DND-41 (cell line): ENCODE data around the gene EXOC6.
A peak's percentile ranks its signal among the peaks of the same experiment; 100 is the strongest.

Experiments used
- ATAC-seq: fragments of 200-7000 bp; cut with Tn5 transposase; 3 replicates; pipeline ENCODE4 v1.9.1; 2021; ENCODE audit warnings: low read depth; ENCODE audit not compliant: insufficient read depth
- DNase-seq: peaks from one replicate; pipeline ENCODE4 v3.0.0-alpha.2; 2020
- H2AFZ ChIP-seq: 2 replicates; pipeline ENCODE4 v1.6.0; 2012; ENCODE audit warnings: low read depth, low read length
- H3K27ac ChIP-seq: 2 replicates; pipeline ENCODE4 v1.5.1; 2012; ENCODE audit warnings: low read length, inconsistent platforms
- H3K27me3 ChIP-seq: fragments of 200-600 bp; sonication (generic); 2 replicates; pipeline ENCODE4 v1.6.0; 2012; ENCODE audit warnings: low read length, mild to moderate bottlenecking, inconsistent platforms; ENCODE audit not compliant: insufficient read depth, poor library complexity
- H3K36me3 ChIP-seq: 2 replicates; pipeline ENCODE4 v1.5.1; 2012; ENCODE audit warnings: low read length, inconsistent platforms; ENCODE audit not compliant: insufficient read depth
- H3K4me1 ChIP-seq: 2 replicates; pipeline ENCODE4 v1.5.1; 2012; ENCODE audit warnings: mild to moderate bottlenecking, low read length; ENCODE audit not compliant: insufficient read depth
- H3K4me2 ChIP-seq: 2 replicates; pipeline ENCODE4 v1.6.0; 2012; ENCODE audit warnings: mild to moderate bottlenecking, moderate library complexity, low read length, inconsistent platforms; ENCODE audit not compliant: insufficient read depth
- H3K4me3 ChIP-seq, 2 experiments: fragments of 200-600 bp in 1 of 2; shearing (Covaris generic) in 1 of 2; 2 replicates each; pipeline ENCODE4 v1.5.1; 2012 to 2016; ENCODE audit warnings: inconsistent platforms in 2 of 2, low read length in 2 of 2, mild to moderate bottlenecking in 2 of 2, low read depth in 1 of 2, moderate library complexity in 1 of 2
- H3K79me2 ChIP-seq: 2 replicates; pipeline ENCODE4 v1.6.0; 2012; ENCODE audit warnings: low read length, inconsistent platforms; ENCODE audit not compliant: insufficient read depth
- H3K9ac ChIP-seq: 2 replicates; pipeline ENCODE4 v1.6.0; 2012; ENCODE audit warnings: low read depth, mild to moderate bottlenecking, inconsistent platforms, low read length, moderate library complexity
- H3K9me3 ChIP-seq: 2 replicates; pipeline ENCODE4 v1.5.1; 2012; ENCODE audit warnings: low read length, moderate library complexity, mild to moderate bottlenecking, inconsistent platforms; ENCODE audit not compliant: insufficient read depth, severe bottlenecking
- H4K20me1 ChIP-seq: 2 replicates; pipeline ENCODE4 v1.6.0; 2012; ENCODE audit warnings: low read length; ENCODE audit not compliant: insufficient read depth
- CTCF ChIP-seq: IDR thresholded peaks from 2 replicates; pipeline ENCODE4 v1.5.1; 2012; ENCODE audit warnings: borderline replicate concordance, low read length, moderate library complexity, mild to moderate bottlenecking; ENCODE audit not compliant: poor library complexity, severe bottlenecking; ENCODE audit errors: extremely low read depth
- EZH2 ChIP-seq: IDR thresholded peaks from 3 replicates; pipeline ENCODE4 v1.6.1; 2012; ENCODE audit warnings: borderline replicate concordance, low read depth, mild to moderate bottlenecking, moderate library complexity, low read length, inconsistent platforms; ENCODE audit not compliant: severe bottlenecking

EXOC6 gene

GRCh38 chr10:92957223-92958010 is 109.1 kb downstream of the EXOC6 start:
- H3K79me2 ChIP-seq: no peaks in the 10 kb centered on the region
- no peak for DNase-seq
- H3K9me3 ChIP-seq: no peaks in the 10 kb centered on the region
- H3K27me3 ChIP-seq: no peaks in the 10 kb centered on the region
- H3K36me3 ChIP-seq: peaks cover 13% of the 10 kb centered on the region; the same call in 1 of the 2 replicates
- H3K9ac ChIP-seq: no peak overlapping the region
- no peaks in the 10 kb centered on the region for H4K20me1 ChIP-seq
- no peak overlapping the region for H2AFZ ChIP-seq
- no peak for ATAC-seq
- H3K4me1 ChIP-seq: no peaks in the 10 kb centered on the region
- H3K4me2 ChIP-seq: no peak overlapping the region
- no peak overlapping the region for H3K4me3 ChIP-seq
- H3K27ac ChIP-seq: no peak overlapping the region
- TF ChIP-seq CTCF (no peak), EZH2 (no peak)

- Histone ChIP-seq H2AFZ (no peak overlapping the region), H3K27ac (no peak overlapping the region), H3K4me3 (no peak overlapping the region), H3K9ac (no peak overlapping the region), H3K4me1 (no peaks in the 10 kb centered on the region), H3K4me2 (no peak overlapping the region), H3K36me3 (0 out of 2 replicates have a peak, but pooled peaks cover 3% of the 10 kb centered on the region), H4K20me1 (no peaks in the 10 kb centered on the region), H3K9me3 (no peaks in the 10 kb centered on the region), H3K27me3 (no peaks in the 10 kb centered on the region), H3K79me2 (no peaks in the 10 kb centered on the region)
- TF ChIP-seq EZH2 (no peak), CTCF (no peak)
- DNase-seq (no peak), ATAC-seq (no peak)
Measured at GRCh38 chr10:92961638-92962037, 113.3 kb downstream of the EXOC6 start.

GRCh38 chr10:92965314-92965713 is 117.0 kb downstream of the EXOC6 start:
- Histone ChIP-seq H3K4me2 (no peak overlapping the region), H3K4me3 (no peak overlapping the region), H3K9me3 (no peaks in the 10 kb centered on the region)

More at GRCh38 chr10:92965314-92965713, 117.0 kb downstream of the EXOC6 start:
- no peak overlapping the region for H2AFZ ChIP-seq
- H3K4me1 ChIP-seq: no peaks in the 10 kb centered on the region
- ATAC-seq (no peak; the same call in 2 of the 3 replicates), DNase-seq (no peak)
- no peak overlapping the region for H3K9ac ChIP-seq
- H4K20me1 ChIP-seq: no peaks in the 10 kb centered on the region
- H3K79me2 ChIP-seq: no peaks in the 10 kb centered on the region
- TF ChIP-seq EZH2: no peak
- peak; percentile 70 for TF ChIP-seq CTCF
- H3K36me3 ChIP-seq: peaks cover 8% of the 10 kb centered on the region
- no peaks in the 10 kb centered on the region for H3K27me3 ChIP-seq
- H3K27ac ChIP-seq: no peak overlapping the region
